Mesodermal cell (in vitro differentiated cells): ENCODE measurements around the gene GAPT.

ENCODE experiments used
- H3K27ac ChIP-seq: 2 replicates; pipeline ENCODE4 v1.7.0; 2013; ENCODE audit warnings: mild to moderate bottlenecking, low read depth, low read length, moderate library complexity; ENCODE audit not compliant: severe bottlenecking
- H3K36me3 ChIP-seq: 2 replicates; pipeline ENCODE4 v1.7.1; 2013; ENCODE audit warnings: mild to moderate bottlenecking, low read length, moderate library complexity; ENCODE audit not compliant: control insufficient read depth, insufficient read depth
- H3K4me1 ChIP-seq: one replicate; pipeline ENCODE4 v1.7.1; 2013; ENCODE audit warnings: mild to moderate bottlenecking, low read length; ENCODE audit not compliant: insufficient read depth, control insufficient read depth, poor library complexity, severe bottlenecking
- H3K4me3 ChIP-seq: 2 replicates; pipeline ENCODE4 v1.7.0; 2013; ENCODE audit warnings: low read length, control low read depth, mild to moderate bottlenecking; ENCODE audit not compliant: insufficient read depth, poor library complexity, severe bottlenecking; ENCODE audit errors: extremely low read depth
- H3K9me3 ChIP-seq: 2 replicates; pipeline ENCODE4 v1.7.1; 2013; ENCODE audit warnings: mild to moderate bottlenecking, low read length, moderate library complexity; ENCODE audit not compliant: control insufficient read depth
- WGBS, 2 experiments: methylation state at CpG; one replicate each; pipeline ENCODE4 v1.1.5; 2013; ENCODE audit warnings: missing lambda C conversion rate in 2 of 2; ENCODE audit not compliant: insufficient coverage in 2 of 2; 5-methylcytosine and 5-hydroxymethylcytosine counted together

The GAPT gene

GRCh38 chr5:58455066-58455465 is 36.2 kb upstream of the GAPT start:
- H3K27ac ChIP-seq, result peak overlapping the region; percentile 0
- H3K4me1 ChIP-seq, result peaks cover 8% of the 10 kb centered on the region
- WGBS, 2 experiments, result 93 to 96% methylated on average over 4 of the region's 5 CpGs
- H3K36me3 ChIP-seq, result peaks cover 65% of the 10 kb centered on the region
- no peaks in the 10 kb centered on the region for H3K9me3 ChIP-seq
- H3K4me3 ChIP-seq, result peak overlapping the region; percentile 85

GRCh38 chr5:58455480-58455879 is 35.8 kb upstream of the GAPT start:
- WGBS, 2 experiments, result 95 to 100% methylated on average over 2 to 3 of the region's 5 CpGs
- peaks cover 8% of the 10 kb centered on the region for H3K4me1 ChIP-seq
- peaks cover 65% of the 10 kb centered on the region for H3K36me3 ChIP-seq
- peak overlapping the region; percentile 85 for H3K4me3 ChIP-seq
- no peaks in the 10 kb centered on the region for H3K9me3 ChIP-seq
- peak overlapping the region; percentile 0 for H3K27ac ChIP-seq

GRCh38 chr5:58456026-58456425 is 35.2 kb upstream of the GAPT start:
- 80 to 92% methylated on average over 1 to 2 of the region's 3 CpGs for WGBS, 2 experiments
- Histone ChIP-seq H3K27ac (no peak overlapping the region), H3K4me1 (peaks cover 9% of the 10 kb centered on the region), H3K4me3 (peak overlapping the region; percentile 85), H3K9me3 (no peaks in the 10 kb centered on the region), H3K36me3 (peaks cover 65% of the 10 kb centered on the region)

GRCh38 chr5:58456486-58456885 is 34.7 kb upstream of the GAPT start:
- Histone ChIP-seq H3K27ac (no peak overlapping the region), H3K36me3 (peaks cover 65% of the 10 kb centered on the region), H3K9me3 (no peaks in the 10 kb centered on the region), H3K4me1 (peaks cover 14% of the 10 kb centered on the region), H3K4me3 (peak overlapping the region; percentile 85)
- WGBS, 2 experiments, result no CpG with 5 or more reads among the region's 1 CpG

- H3K4me3 ChIP-seq, result peak overlapping the region; percentile 85
- 98% methylated on average over 4 of the region's 4 CpGs; no CpG with 5 or more reads in 1 of the 2 experiments for WGBS, 2 experiments
- peaks cover 65% of the 10 kb centered on the region for H3K36me3 ChIP-seq
- no peak overlapping the region for H3K27ac ChIP-seq
- H3K9me3 ChIP-seq, result no peaks in the 10 kb centered on the region
- H3K4me1 ChIP-seq, result peaks cover 20% of the 10 kb centered on the region
These were observed 34.2 kb upstream of the GAPT start for GRCh38 chr5:58457050-58457449.

- H3K4me1 ChIP-seq, result peaks cover 23% of the 10 kb centered on the region
- 92% methylated on average over 2 of the region's 7 CpGs; no CpG with 5 or more reads in 1 of the 2 experiments for WGBS, 2 experiments
- H3K4me3 ChIP-seq, result peak overlapping the region; percentile 85
- H3K27ac ChIP-seq, result peak overlapping the region; percentile 90
- no peaks in the 10 kb centered on the region for H3K9me3 ChIP-seq
- peaks cover 59% of the 10 kb centered on the region for H3K36me3 ChIP-seq
These were observed 33.0 kb upstream of the GAPT start for GRCh38 chr5:58458141-58458742.

- 11 to 20% methylated on average over 1 to 5 of the region's 9 CpGs for WGBS, 2 experiments
- H3K27ac ChIP-seq, result peak overlapping the region; percentile 90
- peak overlapping the region; percentile 85 for H3K4me3 ChIP-seq
- peaks cover 54% of the 10 kb centered on the region for H3K36me3 ChIP-seq
- H3K9me3 ChIP-seq, result no peaks in the 10 kb centered on the region
- H3K4me1 ChIP-seq, result peaks cover 23% of the 10 kb centered on the region
These were observed 32.5 kb upstream of the GAPT start for GRCh38 chr5:58458743-58459145.

- H3K27ac ChIP-seq, result peak overlapping the region; percentile 90
- WGBS, 2 experiments, result 1% methylated on average over 36 to 45 of the region's 57 CpGs
- peaks cover 23% of the 10 kb centered on the region for H3K4me1 ChIP-seq
- H3K4me3 ChIP-seq, result peak overlapping the region; percentile 85
- peaks cover 48% of the 10 kb centered on the region for H3K36me3 ChIP-seq
- no peaks in the 10 kb centered on the region for H3K9me3 ChIP-seq
These were observed 31.9 kb upstream of the GAPT start for GRCh38 chr5:58459146-58460001.

GRCh38 chr5:58460002-58460731 is 31.1 kb upstream of the GAPT start, which contains the start of gene PLK2:
TSS of gene PLK2 (minus strand) at chr5:58460086. CDS start at chr5:58459959, 127 bp downstream.
- H3K4me1 ChIP-seq, result peaks cover 23% of the 10 kb centered on the region
- H3K9me3 ChIP-seq, result no peaks in the 10 kb centered on the region
- H3K36me3 ChIP-seq, result peaks cover 40% of the 10 kb centered on the region
- 0% methylated on average over 51 to 88 of the region's 89 CpGs for WGBS, 2 experiments
- peak within 1 kb of the TSS; percentile 85 for H3K4me3 ChIP-seq
- peak within 1 kb of the TSS; percentile 90 for H3K27ac ChIP-seq

- peaks cover 18% of the 10 kb centered on the region for H3K4me1 ChIP-seq
- H3K36me3 ChIP-seq, result peaks cover 33% of the 10 kb centered on the region
- WGBS, 2 experiments, result 5 to 6% methylated on average over 27 of the region's 30 CpGs
These were observed 30.4 kb upstream of the GAPT start for GRCh38 chr5:58460732-58461286.

More at GRCh38 chr5:58460732-58461286, 30.4 kb upstream of the GAPT start:
- no peaks in the 10 kb centered on the region for H3K9me3 ChIP-seq
- peak overlapping the region; percentile 85 for H3K4me3 ChIP-seq
- peak overlapping the region; percentile 90 for H3K27ac ChIP-seq
